Breast epithelium (tissue), 4 donors: ENCODE measurements around the gene SLC4A7. TPM values are rescaled to one million over a fixed set of nuclear protein-coding genes. Genes with fewer than 3 reads are reported as not detected.

ENCODE experiments used
- DNase-seq, 2 donors: peaks; one replicate each; pipeline ENCODE4 v3.0.0-alpha.2; 2019; ENCODE audit warnings: low spot score in 2 of 2
- H3K27ac ChIP-seq, 2 donors: fragments of 200-600 bp; sonication (generic) in 1 of 2; one replicate each; pipeline ENCODE4 v1.5.1; 2016 to 2019; ENCODE audit warnings: mild to moderate bottlenecking in 1 of 2
- H3K27me3 ChIP-seq, 2 donors: fragments of 200-600 bp; sonication (generic) in 1 of 2; one replicate each; pipeline versions ENCODE4 v1.5.1 to v1.6.0; 2017 to 2019; ENCODE audit warnings: control low read depth in 1 of 2, mild to moderate bottlenecking in 1 of 2
- H3K36me3 ChIP-seq: fragments of 200-600 bp; one replicate; pipeline ENCODE4 v1.5.1; 2019
- H3K4me1 ChIP-seq, 2 donors: fragments of 200-600 bp; sonication (generic); one replicate each; pipeline ENCODE4 v1.5.1; 2016 to 2019; ENCODE audit warnings: control low read depth in 1 of 2
- H3K4me3 ChIP-seq, 3 donors: fragments of 200-600 bp; sonication (generic); 1 replicate in 2 of 3; 2 replicates in 1 of 3; pipeline ENCODE4 v1.5.1; 2016 to 2019; ENCODE audit warnings: mild to moderate bottlenecking in 3 of 3, moderate library complexity in 2 of 3
- H3K9me3 ChIP-seq, 2 donors: fragments of 200-600 bp; sonication (generic) in 1 of 2; one replicate each; pipeline ENCODE4 v1.5.1; 2016 to 2019; ENCODE audit warnings: control low read depth in 1 of 2
- POLR2A ChIP-seq: fragments of 450-650 bp; IDR thresholded peaks from one replicate; pipeline ENCODE4 v1.6.1; 2016; ENCODE audit warnings: antibody characterized with exemption, mild to moderate bottlenecking, moderate library complexity
- POLR2AphosphoS5 ChIP-seq, 3 donors: sonication (generic); formaldehyde crosslinking; IDR thresholded peaks; one replicate each; pipeline ENCODE4 v1.6.1; 2017; ENCODE audit warnings: antibody characterized with exemption in 3 of 3
- intact Hi-C: fragments of 100-400 bp; cut with DNase I; formaldehyde crosslinking; loops from one replicate; pipeline ENCODE4 v1.15.1; 2023; ENCODE audit warnings: low total_unique reads
- total RNA-seq, 3 donors: library from RNA; depleted of rRNA; stranded (reverse); fragments of >200 nt; gene quantifications; one replicate each; pipeline ENCODE4 v1.1.0, GENCODE V29; 2016
- TF ChIP-seq, protein P1 (sequence below), 3 donors: fragments of 450-650 bp; IDR thresholded peaks; one replicate each; pipeline ENCODE4 v1.5.1; 2016 to 2017; ENCODE audit warnings: antibody characterized with exemption in 3 of 3, mild to moderate bottlenecking in 3 of 3, moderate library complexity in 3 of 3

The SLC4A7 gene
- total RNA-seq, 3 donors from 2014 or later = 32.8 to 219 (median 204) TPM

DNA sequence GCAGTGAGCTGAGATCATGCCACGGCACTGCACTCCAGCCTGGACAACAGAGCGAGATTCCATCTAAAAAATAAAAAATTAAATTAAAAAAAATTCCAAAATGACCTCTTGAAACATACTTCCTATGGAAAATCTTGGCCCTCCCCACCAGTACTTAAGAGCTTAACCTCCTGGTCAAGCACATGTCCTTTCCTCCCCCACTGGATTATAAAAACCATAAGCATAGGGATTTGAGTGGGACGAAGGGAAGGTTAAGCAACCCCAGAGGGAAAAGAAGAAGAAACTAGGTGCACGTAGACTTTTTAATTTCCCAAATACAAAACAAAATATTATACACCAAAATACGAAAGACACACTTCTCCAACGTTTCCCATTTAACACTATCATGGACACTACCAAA lies 25.3 kb downstream of the SLC4A7 start:
- Histone ChIP-seq H3K9me3 (no peaks in the 10 kb centered on the region), H3K4me3 (no peak overlapping the region), H3K4me1 (no peaks in the 10 kb centered on the region), H3K36me3 (no peaks in the 10 kb centered on the region), H3K27me3 (no peaks in the 10 kb centered on the region), H3K27ac (no peak overlapping the region)
- intact Hi-C loops = no loop called here
- TF ChIP-seq POLR2AphosphoS5 (IDR thresholded peaks at IDR 0.05) = no peak
- TF ChIP-seq POLR2A = no peak
- no peak for DNase-seq

DNA sequence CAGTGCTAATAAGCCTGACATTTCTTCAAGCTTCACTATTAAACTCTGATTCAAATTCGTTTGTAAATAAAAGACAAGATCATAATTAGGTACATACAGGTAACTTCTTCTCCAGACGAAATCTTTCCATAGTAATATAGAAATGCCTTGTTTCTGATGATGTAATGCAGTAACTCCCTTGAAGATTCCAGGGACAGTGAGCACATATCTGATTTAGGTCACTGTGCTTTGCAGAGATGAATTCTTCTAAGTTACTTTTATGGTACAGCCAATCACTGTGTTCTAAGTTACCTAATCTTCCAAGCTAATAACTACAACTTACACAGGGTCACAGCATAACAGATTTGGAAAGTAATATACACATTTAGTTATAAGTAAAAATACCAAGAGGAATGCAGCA lies 27.6 kb downstream of the SLC4A7 start:
- no peak overlapping the region for H3K27ac ChIP-seq
- no peaks in the 10 kb centered on the region for H3K27me3 ChIP-seq
- no peaks in the 10 kb centered on the region for H3K36me3 ChIP-seq
- no peaks in the 10 kb centered on the region for H3K4me1 ChIP-seq
- TF ChIP-seq, protein P1, sequence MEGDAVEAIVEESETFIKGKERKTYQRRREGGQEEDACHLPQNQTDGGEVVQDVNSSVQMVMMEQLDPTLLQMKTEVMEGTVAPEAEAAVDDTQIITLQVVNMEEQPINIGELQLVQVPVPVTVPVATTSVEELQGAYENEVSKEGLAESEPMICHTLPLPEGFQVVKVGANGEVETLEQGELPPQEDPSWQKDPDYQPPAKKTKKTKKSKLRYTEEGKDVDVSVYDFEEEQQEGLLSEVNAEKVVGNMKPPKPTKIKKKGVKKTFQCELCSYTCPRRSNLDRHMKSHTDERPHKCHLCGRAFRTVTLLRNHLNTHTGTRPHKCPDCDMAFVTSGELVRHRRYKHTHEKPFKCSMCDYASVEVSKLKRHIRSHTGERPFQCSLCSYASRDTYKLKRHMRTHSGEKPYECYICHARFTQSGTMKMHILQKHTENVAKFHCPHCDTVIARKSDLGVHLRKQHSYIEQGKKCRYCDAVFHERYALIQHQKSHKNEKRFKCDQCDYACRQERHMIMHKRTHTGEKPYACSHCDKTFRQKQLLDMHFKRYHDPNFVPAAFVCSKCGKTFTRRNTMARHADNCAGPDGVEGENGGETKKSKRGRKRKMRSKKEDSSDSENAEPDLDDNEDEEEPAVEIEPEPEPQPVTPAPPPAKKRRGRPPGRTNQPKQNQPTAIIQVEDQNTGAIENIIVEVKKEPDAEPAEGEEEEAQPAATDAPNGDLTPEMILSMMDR (IDR thresholded peaks at IDR 0.05) = no peak
- TF ChIP-seq POLR2A (no peak), POLR2AphosphoS5 (IDR thresholded peaks at IDR 0.05) (no peak)
- H3K4me3 ChIP-seq = no peak overlapping the region
- no peaks in the 10 kb centered on the region for H3K9me3 ChIP-seq
- intact Hi-C loops = no loop called here
- no peak for DNase-seq

DNA sequence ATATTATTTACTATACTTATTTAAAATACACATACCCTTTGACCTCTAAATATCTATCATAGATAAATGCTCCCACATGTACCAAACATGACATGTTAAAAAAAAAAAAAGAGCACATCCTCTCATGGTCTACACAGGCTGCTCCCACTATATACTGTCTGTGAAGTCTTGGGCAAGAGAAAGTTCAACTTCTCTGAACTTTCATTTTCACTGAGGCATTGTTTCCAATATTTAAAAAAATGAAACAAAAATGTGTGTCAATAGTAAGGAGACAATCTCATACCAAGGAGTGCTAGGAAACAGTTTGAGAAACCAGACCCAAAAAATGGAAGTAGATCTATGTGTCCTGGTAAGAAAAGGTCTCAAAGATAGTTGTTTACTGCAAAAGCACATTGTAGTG lies 29.3 kb downstream of the SLC4A7 start:
- H3K36me3 ChIP-seq = no peaks in the 10 kb centered on the region
- no peaks in the 10 kb centered on the region for H3K9me3 ChIP-seq
- no peaks in the 10 kb centered on the region for H3K4me1 ChIP-seq
- no peak for DNase-seq
- no peak for TF ChIP-seq POLR2AphosphoS5 (IDR thresholded peaks at IDR 0.05)
- TF ChIP-seq, protein P1 (IDR thresholded peaks at IDR 0.05) = no peak
- no peak for TF ChIP-seq POLR2A
- H3K4me3 ChIP-seq = no peak overlapping the region
- no peak overlapping the region for H3K27ac ChIP-seq
- H3K27me3 ChIP-seq = no peaks in the 10 kb centered on the region
- intact Hi-C loops = no loop called here

DNA sequence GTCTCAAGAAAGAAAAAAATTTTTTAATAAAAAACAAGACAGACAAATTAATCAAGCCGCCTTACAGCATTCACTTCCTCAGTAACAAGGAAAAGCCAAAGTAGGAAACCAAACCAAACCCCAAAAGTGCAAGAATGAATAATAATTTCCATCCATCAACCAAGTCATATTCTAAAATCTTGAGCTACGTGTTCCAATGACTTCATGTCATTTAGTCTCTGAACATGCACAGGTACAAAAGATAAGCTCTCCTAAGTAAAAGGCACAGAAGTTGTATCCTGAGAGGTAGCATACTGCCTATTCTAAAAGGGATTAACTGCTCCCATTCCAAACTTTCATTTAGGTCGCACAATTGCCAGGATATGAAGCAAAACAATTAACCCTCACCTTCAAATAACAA lies 29.7 kb downstream of the SLC4A7 start:
- no peak for DNase-seq
- Histone ChIP-seq H3K27ac (no peak overlapping the region), H3K4me3 (no peak overlapping the region), H3K4me1 (no peaks in the 10 kb centered on the region), H3K9me3 (no peaks in the 10 kb centered on the region), H3K27me3 (no peaks in the 10 kb centered on the region), H3K36me3 (no peaks in the 10 kb centered on the region)
- TF ChIP-seq, protein P1 (IDR thresholded peaks at IDR 0.05) = no peak
- no peak for TF ChIP-seq POLR2AphosphoS5 (IDR thresholded peaks at IDR 0.05)
- no peak for TF ChIP-seq POLR2A
- intact Hi-C loops = no loop called here

DNA sequence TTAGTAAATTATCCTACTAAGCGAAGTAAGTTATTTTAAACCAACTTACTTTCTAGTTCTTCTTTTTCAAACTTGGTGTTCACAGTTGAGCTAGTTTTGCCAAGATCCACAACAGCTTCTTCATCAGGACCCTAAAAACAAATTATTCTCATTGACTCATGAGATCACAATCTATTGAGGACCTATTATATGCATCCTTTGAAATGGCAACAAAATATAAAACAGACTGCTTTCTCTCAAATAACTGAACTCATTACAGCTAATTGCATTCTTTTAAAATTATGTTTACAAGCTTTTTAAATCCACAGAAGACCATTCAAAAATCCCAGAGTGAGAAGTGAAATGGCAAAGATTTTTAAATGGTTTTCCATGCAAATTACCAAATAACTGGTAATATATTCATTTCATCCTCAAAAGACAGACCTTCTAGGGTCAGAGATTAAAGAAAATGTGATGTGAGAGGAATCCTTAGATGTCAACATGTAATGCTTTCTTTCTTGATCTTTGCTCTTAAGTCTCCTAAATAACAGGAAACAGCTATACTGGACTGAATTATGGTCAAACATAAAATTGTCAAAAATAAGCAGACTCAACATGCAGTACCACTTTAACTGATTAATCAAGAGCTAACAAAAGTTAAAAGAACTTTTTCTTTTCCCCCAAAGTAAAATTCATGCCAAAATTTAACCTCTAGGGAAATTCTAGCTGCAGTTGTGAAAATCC lies 31.7 kb downstream of the SLC4A7 start:
- Histone ChIP-seq H3K4me1 (no peaks in the 10 kb centered on the region), H3K9me3 (no peaks in the 10 kb centered on the region), H3K27ac (no peak overlapping the region), H3K36me3 (no peaks in the 10 kb centered on the region), H3K27me3 (no peaks in the 10 kb centered on the region), H3K4me3 (no peak overlapping the region)
- intact Hi-C loops = no loop called here
- TF ChIP-seq POLR2AphosphoS5 (IDR thresholded peaks at IDR 0.05) (no peak), POLR2A (no peak)
- TF ChIP-seq, protein P1 (IDR thresholded peaks at IDR 0.05) = no peak
- no peak for DNase-seq
